ENCODE measurements around the gene SLC36A3.
"Not testable (repeated sequence)": the region's sequence is repeated elsewhere in the genome, so short reads cannot be mapped to it uniquely, and the experiment has no call there.

SLC36A3 gene

GRCh38 chr5:151236888-151237287 lies 66.7 kb downstream of the SLC36A3 start:
- DNase-seq = no peak

DNA sequence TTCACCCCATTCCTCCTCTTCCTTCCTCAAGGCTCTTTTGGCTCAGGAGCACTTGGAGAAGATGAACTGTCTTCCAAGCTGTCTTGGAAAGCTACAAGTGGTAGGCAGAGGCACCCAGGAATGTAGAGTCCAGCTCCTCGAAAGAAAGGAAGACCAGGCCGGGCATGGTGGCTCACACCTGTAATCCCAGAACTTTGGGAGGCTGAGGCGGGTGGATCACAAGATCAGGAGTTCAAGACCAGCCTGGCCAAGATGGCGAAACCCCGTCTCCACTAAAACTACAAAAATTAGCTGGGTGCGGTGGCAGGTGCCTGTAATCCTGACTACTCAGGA lies 68.4 kb downstream of the SLC36A3 start:
- not testable (repeated sequence) for DNase-seq

DNA sequence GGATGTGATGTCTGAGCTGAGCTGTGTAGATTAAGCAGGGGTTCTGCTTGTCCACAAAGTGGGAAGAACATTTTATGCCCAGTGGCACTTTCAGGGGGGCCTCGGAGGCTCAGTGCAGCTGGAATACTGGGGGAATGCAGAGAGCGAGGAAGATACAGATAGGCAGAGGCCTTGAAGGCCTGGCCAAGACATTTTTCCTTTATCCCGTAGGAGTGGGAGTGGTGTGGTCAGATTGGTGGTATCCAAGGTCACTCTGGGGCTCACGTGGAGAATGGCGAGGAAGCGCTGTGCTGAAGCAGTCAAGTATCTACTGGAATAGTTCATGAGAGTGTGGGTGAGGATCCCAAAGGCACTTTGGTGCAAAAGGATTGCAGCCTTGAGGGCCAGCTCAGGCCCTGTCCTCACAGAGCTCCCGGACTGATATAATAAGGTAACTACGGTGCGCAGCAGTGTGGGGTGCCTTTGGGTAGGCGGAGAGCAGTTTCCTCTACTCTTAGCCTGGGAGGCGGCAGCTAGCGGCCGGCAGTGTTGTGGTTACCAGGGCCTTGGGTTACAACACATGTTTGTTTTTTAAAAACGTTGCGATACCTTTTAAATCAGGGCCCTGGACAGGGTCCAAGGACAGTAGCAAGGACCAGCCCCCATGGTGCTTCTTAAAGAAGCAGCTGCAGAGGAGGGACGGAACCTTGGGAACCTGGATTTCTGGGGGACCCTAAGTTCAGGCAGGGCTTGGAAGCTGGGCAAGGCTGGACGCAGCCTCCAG lies 68.9 kb downstream of the SLC36A3 start:
- DNase-seq = no peak

DNA sequence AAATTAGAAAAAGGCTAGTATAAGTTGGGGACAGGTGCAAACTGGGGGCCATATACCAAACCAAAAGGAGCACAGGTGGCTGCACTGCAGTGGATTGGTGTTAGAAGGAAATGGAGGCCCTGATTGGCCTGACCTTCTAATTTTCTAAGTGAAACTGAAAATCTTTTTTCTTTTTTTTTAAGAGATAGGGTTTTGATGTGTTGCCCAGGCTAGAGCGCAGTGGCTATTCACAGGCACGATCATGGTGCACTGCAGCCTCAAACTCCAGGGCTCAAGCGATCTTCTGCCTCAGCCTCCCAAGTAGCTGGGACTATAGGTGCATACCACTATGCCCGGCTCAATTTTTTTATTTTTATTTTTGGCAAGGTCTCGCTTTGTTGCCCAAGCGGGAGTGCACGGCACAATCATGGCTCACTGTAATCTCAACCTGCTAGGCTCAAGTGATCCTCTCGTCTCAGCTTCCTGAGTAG lies 69.9 kb downstream of the SLC36A3 start:
- no peak for DNase-seq

DNA sequence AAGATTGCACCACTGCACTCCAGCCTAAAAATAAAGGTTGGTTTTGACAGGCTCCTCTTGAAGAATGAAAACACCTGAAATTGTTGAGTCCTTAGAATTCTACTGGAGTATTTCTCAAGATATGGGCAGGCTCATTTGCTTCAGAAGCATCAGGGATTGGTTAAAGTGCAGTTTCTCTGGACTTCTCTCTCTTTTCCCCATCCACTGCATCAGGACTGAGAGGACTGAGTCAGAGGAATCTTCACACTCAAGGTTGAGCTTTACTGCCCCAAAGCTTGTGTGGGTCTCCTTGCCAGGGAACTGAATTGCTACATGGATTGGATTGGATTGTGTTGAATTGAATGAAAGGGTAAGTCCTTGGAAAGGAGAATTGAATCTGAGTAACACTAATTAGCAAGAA lies 72.2 kb downstream of the SLC36A3 start:
- DNase-seq = no peak

- no peak for DNase-seq
Observed at GRCh38 chr5:151230048-151230680, 73.4 kb downstream of the SLC36A3 start.

DNA sequence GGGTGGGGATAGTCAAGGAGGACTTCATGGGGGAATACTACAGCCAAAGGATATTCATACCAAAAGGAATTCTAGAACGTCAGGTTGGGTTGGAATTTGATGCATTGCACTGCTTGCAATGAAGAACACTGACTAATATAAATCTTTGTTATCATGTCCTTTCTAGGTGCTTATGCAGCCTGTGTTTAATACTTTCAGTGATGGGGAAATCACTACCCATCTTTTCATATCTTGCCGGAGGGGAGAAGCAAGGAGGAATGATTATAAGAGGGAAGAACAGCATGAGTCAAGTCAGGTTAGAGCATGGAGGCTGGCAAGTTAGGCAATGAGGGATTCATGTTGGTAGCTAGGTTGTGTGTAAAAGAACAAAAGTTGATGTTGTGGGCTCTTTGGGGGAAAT lies 74.6 kb downstream of the SLC36A3 start:
- DNase-seq = no peak

GRCh38 chr5:151227918-151228447 lies 75.6 kb downstream of the SLC36A3 start:
- DNase-seq = no peak

All from activated CD4-positive, alpha-beta T cell treated with anti-CD3 and anti-CD28 coated beads, Interleukin-2, amount 50 U/mL, for 4 hours (primary cell).